K562 treated with DMSO at 1 percent for 24 hours (cell line): ENCODE data around the gene DNAH1. TPM values are rescaled to one million over a fixed set of nuclear protein-coding genes. Genes with fewer than 3 reads are reported as not detected.

ENCODE experiments used
- total RNA-seq: library from RNA; unstranded; fragments of 300-600 nt; gene quantifications from 2 replicates; pipeline ENCODE4 v1.2.3, GENCODE V29; 2022; ENCODE audit warnings: low read depth; ENCODE audit not compliant: insufficient read depth

The DNAH1 gene
- total RNA-seq: 0.88 and 1.4 TPM in 2 replicates

DNA sequence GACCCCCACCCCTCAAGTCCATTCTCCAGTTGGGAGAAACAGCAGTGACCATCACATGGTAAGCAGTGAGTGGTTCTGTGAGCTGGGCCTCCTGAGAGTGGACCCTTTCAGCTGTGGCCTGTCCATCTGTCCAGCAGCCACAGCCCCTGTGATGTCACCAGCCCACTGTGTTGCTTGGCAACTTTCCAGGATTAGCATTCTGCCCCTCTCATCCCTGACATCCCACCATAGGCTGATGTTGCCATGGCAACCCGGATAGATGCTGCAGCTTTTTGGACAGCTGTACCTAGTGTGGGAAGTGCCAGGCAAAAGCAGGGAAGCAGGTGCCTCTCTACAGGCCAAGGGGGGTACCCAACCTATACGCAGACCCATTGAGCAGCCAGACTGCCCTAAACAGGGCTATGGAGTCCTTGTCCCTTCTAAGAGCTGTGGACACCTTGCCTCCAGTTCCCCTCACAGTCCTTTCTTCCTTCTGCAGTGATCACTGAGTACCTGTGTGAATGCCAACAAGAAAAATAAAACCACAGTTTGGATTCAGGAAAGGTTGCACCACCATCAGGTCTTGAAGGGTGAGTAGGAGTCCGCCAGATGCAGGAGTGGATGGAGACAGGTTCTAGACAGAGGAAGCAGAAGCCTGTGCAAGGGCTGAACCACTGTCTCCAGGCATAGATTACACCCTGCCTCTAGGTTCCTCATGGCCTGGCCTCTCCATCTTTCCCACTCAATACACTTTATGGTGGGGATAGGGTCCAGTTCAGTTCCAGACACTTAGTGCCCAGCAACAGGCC lies at the start of gene DNAH1:
Gene DNAH1 (plus strand): TSS at position 343 of the 788 bp plus-strand sequence. CDS start 6,124 bp downstream, outside the sequence.

DNA sequence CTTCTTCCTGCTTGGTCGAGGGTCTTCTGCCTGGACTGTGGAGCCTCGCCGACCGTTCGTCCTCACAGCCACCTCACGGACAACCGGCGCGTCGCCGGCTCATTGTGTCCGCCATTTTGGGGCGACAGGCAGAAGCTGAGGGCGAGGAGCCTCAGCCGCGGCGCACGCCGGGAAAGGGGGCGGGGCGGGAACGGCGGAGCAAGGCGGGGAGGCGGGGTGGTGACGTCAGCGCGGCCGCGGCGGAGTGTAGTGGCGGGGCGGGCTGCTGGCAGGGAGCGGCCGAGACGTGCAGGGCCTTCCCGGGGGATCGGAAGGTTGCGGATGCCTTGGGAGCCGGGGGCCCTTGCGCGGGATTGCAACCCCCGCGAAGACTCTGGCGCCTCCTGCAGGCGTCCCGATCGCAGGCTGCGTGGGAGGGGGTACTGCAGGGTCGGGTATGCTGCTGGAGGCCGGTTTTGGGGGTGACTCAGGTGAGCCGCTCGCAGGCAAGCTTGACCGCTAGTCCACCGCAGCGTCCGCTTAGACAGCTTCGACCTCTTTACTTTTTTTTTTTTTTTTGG lies 37.5 kb upstream of the DNAH1 start, which contains the start of gene WDR82:
Gene WDR82 (minus strand): TSS at position 140 of the 560 bp plus-strand sequence. CDS start 288 bp downstream, outside the sequence.

DNA sequence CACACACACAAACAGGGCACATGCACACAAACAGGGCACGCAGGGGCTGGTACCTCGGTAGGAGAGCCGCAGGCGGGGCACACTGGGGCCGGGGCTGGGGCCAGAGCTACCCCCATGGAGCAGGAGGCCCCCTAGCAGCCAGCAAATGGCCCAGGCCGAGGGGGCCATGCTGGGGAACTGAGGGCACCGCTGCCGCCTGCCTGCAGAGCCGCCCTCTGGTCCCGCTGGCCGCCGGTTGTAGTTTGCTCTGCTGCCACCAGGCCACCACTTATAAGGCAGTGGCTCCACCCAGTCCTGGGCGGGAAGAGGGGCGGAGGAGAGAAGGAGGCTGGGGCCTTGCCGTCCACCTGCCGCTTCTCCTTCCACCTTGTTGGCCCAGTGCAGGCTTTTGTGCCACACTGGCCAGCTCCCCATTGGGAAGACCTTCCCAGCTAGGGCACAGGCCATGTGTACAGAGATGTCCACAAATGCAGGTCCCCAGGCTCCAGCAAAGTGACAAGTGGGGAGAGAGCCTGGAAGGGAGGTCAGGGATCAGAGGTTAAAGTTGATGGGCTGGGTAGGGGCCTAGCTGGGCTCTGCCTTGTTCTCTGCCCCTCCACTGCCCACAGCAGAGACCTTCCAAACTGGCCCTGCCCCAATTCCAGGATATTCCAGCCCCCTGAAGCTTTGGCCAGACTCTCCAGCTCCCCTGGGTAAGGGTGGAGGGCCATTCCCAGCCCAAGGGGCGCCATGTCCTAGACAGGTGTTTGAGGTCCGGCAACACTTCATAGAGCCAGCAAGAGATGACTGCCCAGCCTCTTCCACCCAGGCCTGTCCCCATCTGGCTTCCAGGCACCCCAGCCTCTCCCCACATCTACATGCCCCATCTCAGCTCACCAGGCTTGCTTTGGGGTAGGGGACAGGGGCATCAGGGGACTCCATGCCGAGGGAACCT lies 129.0 kb downstream of the DNAH1 start, which contains the start of gene SEMA3G:
Gene SEMA3G (minus strand): TSS at position 244 of the 934 bp plus-strand sequence. CDS start 76 bp downstream, at position 168.

Other genes starting within 250 kb of the DNAH1 start
- 29.6 and 34.3 TPM in 2 replicates for gene POC1A, start 161.9 kb upstream of the DNAH1 start, total RNA-seq
- 51.2 and 56.3 TPM in 2 replicates for gene ALAS1, start 118.2 kb upstream of the DNAH1 start, total RNA-seq
- 0.14 TPM in 1 of 2 replicates, not detected in the other for gene TLR9, start 90.7 kb upstream of the DNAH1 start, total RNA-seq
- gene TWF2, start 77.2 kb upstream of the DNAH1 start, total RNA-seq: 179 and 188 TPM in 2 replicates
- gene PPM1M, start 70.6 kb upstream of the DNAH1 start, total RNA-seq: 17.5 and 19.8 TPM in 2 replicates
- 27.6 and 31.4 TPM in 2 replicates for gene WDR82, start 37.7 kb upstream of the DNAH1 start, total RNA-seq
- 3.7 and 4.9 TPM in 2 replicates for gene GLYCTK, start 28.5 kb upstream of the DNAH1 start, total RNA-seq
- gene BAP1, start 93.7 kb downstream of the DNAH1 start, total RNA-seq: 65.8 and 72.0 TPM in 2 replicates
- 19.6 and 22.2 TPM in 2 replicates for gene PHF7, start 94.3 kb downstream of the DNAH1 start, total RNA-seq
- gene SEMA3G, start 128.8 kb downstream of the DNAH1 start, total RNA-seq: 0.13 TPM in 1 of 2 replicates, not detected in the other
- gene TNNC1, start 137.7 kb downstream of the DNAH1 start, total RNA-seq: not detected in 2 replicates
- gene NISCH, start 139.3 kb downstream of the DNAH1 start, total RNA-seq: 44.8 and 46.3 TPM in 2 replicates
- gene STAB1, start 179.0 kb downstream of the DNAH1 start, total RNA-seq: 0.24 and 0.46 TPM in 2 replicates
- 119 and 144 TPM in 2 replicates for gene NT5DC2, start 217.5 kb downstream of the DNAH1 start, total RNA-seq
- 33.0 and 37.8 TPM in 2 replicates for gene UQCC5, start 220.3 kb downstream of the DNAH1 start, total RNA-seq